Osteocyte (in vitro differentiated cells): ENCODE results near the gene JADE1. TPM values are rescaled to one million over a fixed set of nuclear protein-coding genes. Genes with fewer than 3 reads are reported as not detected.

Source experiments
- DNase-seq: peaks from one replicate; pipeline ENCODE4 v3.0.0; 2021; ENCODE audit warnings: mixed read lengths; ENCODE audit not compliant: unreplicated experiment; ENCODE audit errors: extremely low spot score
- H3K27ac Mint-ChIP-seq: one replicate; pipeline ENCODE4 v1.8.0; 2021; ENCODE audit warnings: mild to moderate bottlenecking, mixed read lengths; ENCODE audit not compliant: unreplicated experiment
- H3K27me3 Mint-ChIP-seq: one replicate; pipeline ENCODE4 v1.8.0; 2021; ENCODE audit warnings: mixed read lengths; ENCODE audit not compliant: unreplicated experiment
- H3K36me3 Mint-ChIP-seq: one replicate; pipeline ENCODE4 v1.8.0; 2021; ENCODE audit warnings: mixed read lengths; ENCODE audit not compliant: unreplicated experiment
- H3K4me1 Mint-ChIP-seq: one replicate; pipeline ENCODE4 v1.8.0; 2021; ENCODE audit warnings: mixed read lengths; ENCODE audit not compliant: unreplicated experiment
- H3K4me3 Mint-ChIP-seq: one replicate; pipeline ENCODE4 v1.8.0; 2021; ENCODE audit warnings: mild to moderate bottlenecking, moderate library complexity, mixed read lengths; ENCODE audit not compliant: unreplicated experiment
- H3K9me3 Mint-ChIP-seq: one replicate; pipeline ENCODE4 v1.8.0; 2021; ENCODE audit warnings: mixed read lengths; ENCODE audit not compliant: unreplicated experiment
- total RNA-seq: library from RNA; stranded (reverse); gene quantifications from 2 replicates; pipeline ENCODE4 v1.2.1, GENCODE V29; 2021
- TF ChIP-seq, protein P1 (sequence below): fragments of 200-600 bp; sonication (generic); IDR thresholded peaks from 2 replicates; pipeline ENCODE4 v1.5.0; 2021; ENCODE audit warnings: antibody characterized with exemption, mild to moderate bottlenecking, moderate library complexity

JADE1 gene
- total RNA-seq, 1 donor from 2014 or later = 19.7 TPM

DNA sequence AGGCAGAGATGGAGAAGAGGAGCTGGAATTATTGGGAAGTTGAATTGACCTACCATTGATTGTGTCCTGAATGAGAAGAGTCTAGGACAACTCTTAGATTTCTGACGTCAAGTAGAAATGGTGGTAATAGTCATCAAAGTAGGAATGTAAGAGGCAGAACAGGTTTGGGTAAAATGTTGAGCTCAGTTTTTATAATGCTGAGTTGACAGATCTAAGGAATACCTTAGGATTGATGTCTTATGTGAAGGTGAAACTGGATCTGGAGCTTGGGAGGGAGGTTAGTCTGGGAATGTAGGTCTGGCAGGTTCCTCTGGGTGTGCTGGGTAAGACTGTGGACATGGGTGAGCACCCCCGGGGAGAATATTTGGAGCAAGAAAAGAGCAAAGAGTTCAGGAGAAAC lies 31.9 kb downstream of the JADE1 start:
- Mint-ChIP-seq H3K4me1 (peaks cover 29% of the 10 kb centered on the region), H3K4me3 (no peak overlapping the region), H3K27ac (no peak overlapping the region), H3K9me3 (no peaks in the 10 kb centered on the region), H3K36me3 (peaks cover 24% of the 10 kb centered on the region), H3K27me3 (no peaks in the 10 kb centered on the region)
- DNase-seq = no peak
- TF ChIP-seq, protein P1, sequence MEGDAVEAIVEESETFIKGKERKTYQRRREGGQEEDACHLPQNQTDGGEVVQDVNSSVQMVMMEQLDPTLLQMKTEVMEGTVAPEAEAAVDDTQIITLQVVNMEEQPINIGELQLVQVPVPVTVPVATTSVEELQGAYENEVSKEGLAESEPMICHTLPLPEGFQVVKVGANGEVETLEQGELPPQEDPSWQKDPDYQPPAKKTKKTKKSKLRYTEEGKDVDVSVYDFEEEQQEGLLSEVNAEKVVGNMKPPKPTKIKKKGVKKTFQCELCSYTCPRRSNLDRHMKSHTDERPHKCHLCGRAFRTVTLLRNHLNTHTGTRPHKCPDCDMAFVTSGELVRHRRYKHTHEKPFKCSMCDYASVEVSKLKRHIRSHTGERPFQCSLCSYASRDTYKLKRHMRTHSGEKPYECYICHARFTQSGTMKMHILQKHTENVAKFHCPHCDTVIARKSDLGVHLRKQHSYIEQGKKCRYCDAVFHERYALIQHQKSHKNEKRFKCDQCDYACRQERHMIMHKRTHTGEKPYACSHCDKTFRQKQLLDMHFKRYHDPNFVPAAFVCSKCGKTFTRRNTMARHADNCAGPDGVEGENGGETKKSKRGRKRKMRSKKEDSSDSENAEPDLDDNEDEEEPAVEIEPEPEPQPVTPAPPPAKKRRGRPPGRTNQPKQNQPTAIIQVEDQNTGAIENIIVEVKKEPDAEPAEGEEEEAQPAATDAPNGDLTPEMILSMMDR = no peak

DNA sequence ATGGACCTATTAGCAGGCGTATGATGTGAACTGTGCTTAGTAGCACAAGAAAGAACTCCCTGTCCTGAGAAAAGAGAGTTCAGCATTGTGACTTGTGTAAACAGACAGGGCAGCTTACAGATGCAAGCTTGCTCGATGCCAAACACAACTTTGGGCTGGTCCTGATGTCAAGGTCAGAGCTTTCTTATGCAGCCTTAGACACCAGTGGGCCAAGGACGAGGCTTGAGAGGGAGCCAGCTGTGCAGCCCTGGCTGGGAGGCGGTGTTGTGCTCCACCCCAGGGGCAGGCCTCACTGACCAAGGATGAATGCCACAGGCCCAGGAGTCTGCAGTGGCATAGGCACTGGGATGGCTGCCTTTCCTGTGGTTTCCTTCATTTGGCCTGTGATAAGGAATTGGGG lies 35.4 kb downstream of the JADE1 start:
- TF ChIP-seq, protein P1 = no peak
- peak overlapping the region; percentile 21 for H3K27ac Mint-ChIP-seq
- no peaks in the 10 kb centered on the region for H3K27me3 Mint-ChIP-seq

DNA sequence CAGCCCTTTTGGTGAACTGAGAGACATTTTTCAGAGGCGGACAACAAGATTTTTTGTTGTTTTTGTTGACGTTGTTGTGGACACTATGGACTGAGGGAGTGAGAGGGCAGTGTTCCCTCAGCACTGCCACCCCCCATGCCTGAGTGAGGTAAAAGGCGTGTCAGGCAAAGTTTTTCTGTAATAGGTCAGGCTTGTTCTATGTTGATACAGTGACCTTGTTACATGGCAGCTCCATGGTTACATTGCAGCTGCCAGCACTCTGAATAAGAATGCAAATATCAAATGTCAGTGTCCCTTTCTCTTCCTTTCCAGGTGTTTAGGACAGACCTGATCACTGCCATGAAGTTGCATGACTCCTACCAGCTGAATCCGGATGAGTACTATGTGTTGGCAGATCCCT lies 36.6 kb downstream of the JADE1 start:
- TF ChIP-seq, protein P1 = no peak
- DNase-seq = no peak
- no peak overlapping the region for H3K4me3 Mint-ChIP-seq
- H3K27ac Mint-ChIP-seq = no peak overlapping the region
- H3K4me1 Mint-ChIP-seq = peaks cover 47% of the 10 kb centered on the region
- H3K27me3 Mint-ChIP-seq = no peaks in the 10 kb centered on the region
- H3K9me3 Mint-ChIP-seq = no peaks in the 10 kb centered on the region
- H3K36me3 Mint-ChIP-seq = peaks cover 51% of the 10 kb centered on the region

More for the DNA sequence above, 35.4 kb downstream of the JADE1 start:
- no peaks in the 10 kb centered on the region for H3K9me3 Mint-ChIP-seq
- peaks cover 47% of the 10 kb centered on the region for H3K4me1 Mint-ChIP-seq
- no peak for DNase-seq
- no peak overlapping the region for H3K4me3 Mint-ChIP-seq
- H3K36me3 Mint-ChIP-seq = peaks cover 46% of the 10 kb centered on the region

DNA sequence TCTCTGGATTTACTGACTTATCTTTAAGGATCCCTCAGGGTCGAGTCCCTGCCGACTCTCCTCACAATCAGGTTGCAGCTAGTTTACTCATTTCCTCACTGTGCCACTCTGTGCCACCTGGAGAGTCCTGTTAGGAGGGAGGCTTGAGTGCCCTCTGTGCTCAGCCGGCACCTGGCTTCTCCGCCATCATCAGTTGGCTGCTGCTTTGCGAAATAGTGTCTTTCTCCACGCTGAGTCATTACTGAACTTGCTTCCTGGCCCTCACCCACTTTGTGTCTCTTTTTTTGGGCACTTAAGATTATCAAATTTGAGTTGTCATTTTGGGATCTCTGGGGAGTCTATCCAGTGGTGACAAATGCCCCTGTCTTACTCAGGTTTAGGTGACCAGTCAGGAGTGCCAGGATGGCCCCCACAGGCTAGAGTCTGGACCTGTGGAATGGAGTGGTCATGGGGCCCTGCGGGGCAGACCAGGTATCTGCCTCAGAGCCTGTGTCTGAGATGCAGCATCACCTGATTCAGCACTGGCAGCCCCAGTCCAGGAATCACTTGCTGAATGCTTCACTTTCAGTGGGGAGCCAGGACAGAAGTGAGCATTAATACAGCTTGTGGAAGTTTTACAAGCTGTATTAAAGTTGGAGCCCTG lies 37.7 kb downstream of the JADE1 start:
- peaks cover 57% of the 10 kb centered on the region for H3K36me3 Mint-ChIP-seq
- TF ChIP-seq, protein P1 = no peak
- no peaks in the 10 kb centered on the region for H3K9me3 Mint-ChIP-seq
- H3K27ac Mint-ChIP-seq = peak overlapping the region; percentile 54
- peaks cover 44% of the 10 kb centered on the region for H3K4me1 Mint-ChIP-seq
- no peak for DNase-seq
- no peak overlapping the region for H3K4me3 Mint-ChIP-seq
- H3K27me3 Mint-ChIP-seq = no peaks in the 10 kb centered on the region

DNA sequence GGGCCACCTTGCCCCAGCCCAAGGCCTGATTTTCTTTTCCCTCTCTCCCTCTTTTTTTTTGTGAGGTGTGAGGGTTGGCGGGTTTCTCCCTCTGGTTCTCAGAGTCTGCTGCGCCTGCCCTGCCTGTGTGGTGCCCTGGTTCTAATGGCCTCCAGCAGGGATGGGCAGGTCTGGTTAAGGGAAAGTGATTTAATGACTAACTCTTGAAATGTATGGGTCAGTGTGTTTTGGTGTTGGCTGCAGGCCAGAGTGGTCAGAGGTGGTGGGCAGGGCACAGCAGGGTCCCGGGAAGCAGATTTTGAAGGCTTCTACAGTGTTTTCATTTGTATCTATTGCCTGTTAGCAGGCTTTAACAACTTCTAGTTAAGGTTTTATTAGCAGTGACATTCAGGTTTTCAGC lies 39.0 kb downstream of the JADE1 start:
- peak overlapping the region; percentile 46 for H3K27ac Mint-ChIP-seq
- DNase-seq = no peak
- no peaks in the 10 kb centered on the region for H3K27me3 Mint-ChIP-seq
- H3K4me3 Mint-ChIP-seq = no peak overlapping the region
- TF ChIP-seq, protein P1 = no peak
- peaks cover 57% of the 10 kb centered on the region for H3K36me3 Mint-ChIP-seq
- H3K4me1 Mint-ChIP-seq = peaks cover 44% of the 10 kb centered on the region
- no peaks in the 10 kb centered on the region for H3K9me3 Mint-ChIP-seq
